Pancreas (tissue), 10 donors: ENCODE measurements around the gene ZNF722. TPM values are rescaled to one million over a fixed set of nuclear protein-coding genes. Genes with fewer than 3 reads are reported as not detected.
"Not testable (repeated sequence)": the region's sequence is repeated elsewhere in the genome, so short reads cannot be mapped to it uniquely, and the experiment has no call there.

Experiments
- ATAC-seq, 4 donors: fragments of 200-7000 bp; cut with Tn5 transposase; one replicate each; pipeline versions ENCODE4 v1.8.0 to v1.9.1; 2020; ENCODE audit warnings: mild to moderate bottlenecking in 4 of 4, moderate library complexity in 4 of 4
- DNase-seq, 6 donors: peaks; one replicate each; pipeline ENCODE4 v3.0.0-alpha.2; 2020
- FAIRE-seq: peaks from 2 replicates; lab custom pipeline; 2012; peaks lifted over from hg19 to GRCh38; lab: Jason Lieb, UNC
- H3K27ac ChIP-seq, 4 donors: fragments of 200-600 bp; sonication (generic); 1 replicate in 3 of 4; 2 replicates in 1 of 4; pipeline versions ENCODE4 v1.5.0 to v1.8.0; 2020
- H3K27me3 ChIP-seq, 4 donors: fragments of 200-600 bp; one replicate each; pipeline ENCODE4 v1.8.0; 2021
- H3K36me3 ChIP-seq, 3 donors: fragments of 200-600 bp; sonication (generic) in 1 of 3; one replicate each; pipeline versions ENCODE4 v1.5.0 to v1.8.0; 2020 to 2021
- H3K4me1 ChIP-seq, 3 donors: fragments of 200-600 bp; one replicate each; pipeline ENCODE4 v1.8.0; 2021
- H3K4me3 ChIP-seq, 4 donors: fragments of 200-600 bp; sonication (generic) in 2 of 4; one replicate each; pipeline versions ENCODE4 v1.5.0 to v1.8.0; 2020 to 2021
- H3K9me3 ChIP-seq, 4 donors: fragments of 200-600 bp; one replicate each; pipeline ENCODE4 v1.8.0; 2021
- WGBS, 2 donors: extraction: QIAGEN DNeasy Blood & Tissue Kit; methylation state at CpG; one replicate each; pipeline ENCODE4 v1.1.7; 2013; 5-methylcytosine and 5-hydroxymethylcytosine counted together
- intact Hi-C, 3 donors: fragments of 100-400 bp; cut with DNase I; formaldehyde crosslinking; loops; one replicate each; pipeline versions ENCODE4 v1.11.1 to v1.14.2; 2022
- polyA plus RNA-seq, 2 donors: library from polyadenylated mRNA; stranded (reverse); fragments of 200-250 nt; gene quantifications; one replicate each; pipeline ENCODE4 v1.2.3, GENCODE V29; 2013
- total RNA-seq, 6 donors: library from RNA; stranded (reverse); fragmentation: NEBNext Ultra II Directional in 4 of 6; extraction: Animal tissue kit (Norgen Biotek cat#: 25700) in 4 of 6; gene quantifications; one replicate each; pipeline versions ENCODE4 v1.2.1 to v1.2.4, GENCODE V29; 2021 to 2023
- TF ChIP-seq, protein P1 (sequence below), 4 donors: fragments of 200-600 bp; sonication (generic) in 3 of 4; IDR thresholded peaks; one replicate each; pipeline versions ENCODE4 v1.5.0 to v1.8.0; 2021; ENCODE audit warnings: antibody characterized with exemption in 4 of 4
- donor health status: healthy with polysubstance abuse.
- donor health status: DM: no; HTN: no; CAD: no; lungs with moderate emphysema.
- donor health status: DM: no; HTN: no; CAD: no.
- donor health status: control.
- donor health status: control.
- donor health status: Bipolar disorder and iron deficiency.
- donor health status: DM: yes; HTN: yes; CAD: no.
- donor health status: DM: no; HTN: no; CAD: no.
- donor health status: DM: no; HTN: no; CAD: no.
- donor health status: DM: yes; HTN: yes; CAD: no.

Gene ZNF722
- total RNA-seq (not detected), polyA plus RNA-seq (not detected)

DNA sequence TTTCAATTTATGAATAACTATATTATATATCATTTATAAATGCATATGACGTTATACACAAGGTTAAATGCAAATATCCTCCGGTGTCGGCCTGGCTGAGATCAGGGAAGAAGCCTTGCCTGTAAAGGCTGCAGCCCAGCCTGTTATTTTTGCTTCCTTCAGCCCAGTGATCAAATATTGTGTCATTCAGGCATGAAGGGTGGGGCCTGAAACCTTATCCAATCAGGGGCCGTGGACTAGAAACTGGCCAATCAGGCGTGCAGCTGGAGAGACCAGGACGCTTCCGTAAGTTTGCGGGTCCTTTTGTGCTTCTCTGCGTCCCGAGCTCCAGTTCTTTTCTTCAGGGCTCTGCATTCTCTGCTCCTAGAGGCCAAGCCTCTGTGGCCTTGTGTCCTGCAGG is at the start of gene ZNF722:
TSS of gene ZNF722 (plus strand) at position 301 of the 400 bp plus-strand sequence. CDS start 113 bp downstream, outside the sequence.
- FAIRE-seq (no peak), ATAC-seq (no peak)

DNA sequence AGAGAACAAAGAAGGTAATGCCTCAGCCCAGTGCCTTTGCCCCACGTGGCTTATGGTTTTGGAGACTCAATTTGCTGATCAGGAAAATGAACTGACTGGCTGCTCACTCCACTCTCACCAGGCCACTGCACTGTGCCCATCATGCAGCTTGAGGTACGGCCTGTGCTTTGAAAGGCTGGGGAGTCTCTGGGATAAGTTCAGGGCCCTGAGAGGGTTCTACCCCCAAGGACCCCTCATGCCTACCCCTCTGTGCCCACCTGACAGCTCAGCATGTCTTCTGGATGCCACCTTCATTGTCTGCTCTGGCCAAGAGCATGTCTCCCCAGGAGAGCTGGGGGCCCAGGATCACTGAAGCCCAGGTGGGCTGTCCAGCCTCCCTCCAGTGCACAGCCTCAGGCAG is 45.5 kb upstream of the ZNF722 start:
- 42 to 48% methylated on average over 2 of the region's 2 CpGs for WGBS, 2 donors
- no peaks in the 10 kb centered on the region for H3K9me3 ChIP-seq
- H3K4me1 ChIP-seq: no peaks in the 10 kb centered on the region
- ATAC-seq (no peak), DNase-seq (no peak), FAIRE-seq (no peak)
- H3K36me3 ChIP-seq: no peaks in the 10 kb centered on the region
- intact Hi-C loops: no loop called here
- TF ChIP-seq, protein P1, sequence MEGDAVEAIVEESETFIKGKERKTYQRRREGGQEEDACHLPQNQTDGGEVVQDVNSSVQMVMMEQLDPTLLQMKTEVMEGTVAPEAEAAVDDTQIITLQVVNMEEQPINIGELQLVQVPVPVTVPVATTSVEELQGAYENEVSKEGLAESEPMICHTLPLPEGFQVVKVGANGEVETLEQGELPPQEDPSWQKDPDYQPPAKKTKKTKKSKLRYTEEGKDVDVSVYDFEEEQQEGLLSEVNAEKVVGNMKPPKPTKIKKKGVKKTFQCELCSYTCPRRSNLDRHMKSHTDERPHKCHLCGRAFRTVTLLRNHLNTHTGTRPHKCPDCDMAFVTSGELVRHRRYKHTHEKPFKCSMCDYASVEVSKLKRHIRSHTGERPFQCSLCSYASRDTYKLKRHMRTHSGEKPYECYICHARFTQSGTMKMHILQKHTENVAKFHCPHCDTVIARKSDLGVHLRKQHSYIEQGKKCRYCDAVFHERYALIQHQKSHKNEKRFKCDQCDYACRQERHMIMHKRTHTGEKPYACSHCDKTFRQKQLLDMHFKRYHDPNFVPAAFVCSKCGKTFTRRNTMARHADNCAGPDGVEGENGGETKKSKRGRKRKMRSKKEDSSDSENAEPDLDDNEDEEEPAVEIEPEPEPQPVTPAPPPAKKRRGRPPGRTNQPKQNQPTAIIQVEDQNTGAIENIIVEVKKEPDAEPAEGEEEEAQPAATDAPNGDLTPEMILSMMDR (IDR thresholded peaks at IDR 0.05): no peak
- H3K27ac ChIP-seq: no peak overlapping the region
- H3K4me3 ChIP-seq: no peak overlapping the region
- H3K27me3 ChIP-seq: no peaks in the 10 kb centered on the region

More for the DNA sequence above, at the start of gene ZNF722:
- no peak within 1 kb of the TSS for H3K27ac ChIP-seq
- TF ChIP-seq, protein P1 (IDR thresholded peaks at IDR 0.05): no peak
- H3K36me3 ChIP-seq: no peaks in the 10 kb centered on the region
- intact Hi-C loops: no loop called here
- DNase-seq: no peak
- no peaks in the 10 kb centered on the region for H3K4me1 ChIP-seq
- H3K4me3 ChIP-seq: no peak within 1 kb of the TSS
- 75 to 85% methylated on average over 10 of the region's 10 CpGs for WGBS, 2 donors
- no peaks in the 10 kb centered on the region for H3K9me3 ChIP-seq
- H3K27me3 ChIP-seq: no peaks in the 10 kb centered on the region

DNA sequence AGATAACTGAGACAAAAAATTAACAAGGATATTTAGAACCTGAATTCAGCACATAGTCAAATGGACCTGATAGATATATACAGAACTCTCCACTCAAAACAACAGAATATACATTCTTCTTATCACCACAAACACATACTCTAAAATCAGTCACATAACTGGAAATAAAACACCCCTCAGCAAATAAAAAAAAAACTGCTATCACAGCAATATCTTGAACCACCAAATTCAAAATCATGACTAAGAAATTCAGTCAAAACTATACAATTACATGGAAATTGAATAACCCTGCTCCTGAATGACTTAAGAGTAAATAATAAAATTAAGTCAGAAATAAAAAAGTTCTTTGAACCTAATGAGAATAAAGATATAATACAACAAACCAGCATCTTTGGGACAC is 30.0 kb upstream of the ZNF722 start:
- no peak overlapping the region for H3K27ac ChIP-seq
- intact Hi-C loops: no loop called here
- H3K9me3 ChIP-seq: no peaks in the 10 kb centered on the region
- ATAC-seq (no peak), FAIRE-seq (no peak), DNase-seq (no peak)
- no peak overlapping the region for H3K4me3 ChIP-seq
- H3K27me3 ChIP-seq: no peaks in the 10 kb centered on the region
- H3K4me1 ChIP-seq: no peaks in the 10 kb centered on the region
- TF ChIP-seq, protein P1 (IDR thresholded peaks at IDR 0.05): no peak
- no peaks in the 10 kb centered on the region for H3K36me3 ChIP-seq

- H3K27me3 ChIP-seq, H3K4me3 ChIP-seq, intact Hi-C loops, FAIRE-seq, H3K27ac ChIP-seq, H3K9me3 ChIP-seq, H3K4me1 ChIP-seq, ATAC-seq, H3K36me3 ChIP-seq, DNase-seq: not testable (repeated sequence)
- 49 to 65% methylated on average over 2 of the region's 2 CpGs for WGBS, 2 donors
Measured at GRCh38 chr7:64015496-64015895, 16.8 kb downstream of the ZNF722 start.

DNA sequence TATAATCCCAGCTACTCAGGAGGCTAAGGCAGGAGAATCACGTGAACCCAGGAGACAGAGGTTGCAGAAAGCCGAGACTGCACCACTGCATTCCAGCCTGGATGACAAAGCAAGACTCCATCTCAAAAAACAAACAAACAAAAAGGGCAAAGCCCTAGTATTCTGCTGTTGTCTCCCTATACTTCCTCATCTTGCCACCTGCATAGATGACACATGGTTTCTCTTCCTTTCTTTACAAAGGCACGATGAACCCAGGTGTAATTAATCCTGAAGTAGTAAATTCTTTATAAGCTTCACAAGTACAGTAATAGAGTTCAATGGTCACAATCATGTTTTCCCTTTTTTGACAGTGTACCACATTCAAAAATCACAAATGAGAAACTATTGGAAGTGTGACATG is 36.7 kb downstream of the ZNF722 start:
- 74 to 75% methylated on average over 3 of the region's 3 CpGs for WGBS, 2 donors
- ATAC-seq: no peak
- FAIRE-seq: no peak
- Histone ChIP-seq H3K27ac (no peak overlapping the region), H3K27me3 (no peaks in the 10 kb centered on the region), H3K9me3 (no peaks in the 10 kb centered on the region), H3K36me3 (no peaks in the 10 kb centered on the region), H3K4me3 (no peak overlapping the region), H3K4me1 (no peaks in the 10 kb centered on the region)
- no peak for DNase-seq
- TF ChIP-seq, protein P1 (IDR thresholded peaks at IDR 0.05): no peak
- intact Hi-C loops: no loop called here
